NCI-H187 (cell line): Measurements from ENCODE around the gene ANKRD40.
"Not testable (repeated sequence)": the region's sequence is repeated elsewhere in the genome, so short reads cannot be mapped to it uniquely, and the experiment has no call there.

Experiments
- DNase-seq, 2 experiments: peaks; one replicate each; lab custom pipeline; 2025; lab: John Stamatoyannopoulos, UW

Gene ANKRD40, protein sequence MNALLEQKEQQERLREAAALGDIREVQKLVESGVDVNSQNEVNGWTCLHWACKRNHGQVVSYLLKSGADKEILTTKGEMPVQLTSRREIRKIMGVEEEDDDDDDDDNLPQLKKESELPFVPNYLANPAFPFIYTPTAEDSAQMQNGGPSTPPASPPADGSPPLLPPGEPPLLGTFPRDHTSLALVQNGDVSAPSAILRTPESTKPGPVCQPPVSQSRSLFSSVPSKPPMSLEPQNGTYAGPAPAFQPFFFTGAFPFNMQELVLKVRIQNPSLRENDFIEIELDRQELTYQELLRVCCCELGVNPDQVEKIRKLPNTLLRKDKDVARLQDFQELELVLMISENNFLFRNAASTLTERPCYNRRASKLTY

DNA sequence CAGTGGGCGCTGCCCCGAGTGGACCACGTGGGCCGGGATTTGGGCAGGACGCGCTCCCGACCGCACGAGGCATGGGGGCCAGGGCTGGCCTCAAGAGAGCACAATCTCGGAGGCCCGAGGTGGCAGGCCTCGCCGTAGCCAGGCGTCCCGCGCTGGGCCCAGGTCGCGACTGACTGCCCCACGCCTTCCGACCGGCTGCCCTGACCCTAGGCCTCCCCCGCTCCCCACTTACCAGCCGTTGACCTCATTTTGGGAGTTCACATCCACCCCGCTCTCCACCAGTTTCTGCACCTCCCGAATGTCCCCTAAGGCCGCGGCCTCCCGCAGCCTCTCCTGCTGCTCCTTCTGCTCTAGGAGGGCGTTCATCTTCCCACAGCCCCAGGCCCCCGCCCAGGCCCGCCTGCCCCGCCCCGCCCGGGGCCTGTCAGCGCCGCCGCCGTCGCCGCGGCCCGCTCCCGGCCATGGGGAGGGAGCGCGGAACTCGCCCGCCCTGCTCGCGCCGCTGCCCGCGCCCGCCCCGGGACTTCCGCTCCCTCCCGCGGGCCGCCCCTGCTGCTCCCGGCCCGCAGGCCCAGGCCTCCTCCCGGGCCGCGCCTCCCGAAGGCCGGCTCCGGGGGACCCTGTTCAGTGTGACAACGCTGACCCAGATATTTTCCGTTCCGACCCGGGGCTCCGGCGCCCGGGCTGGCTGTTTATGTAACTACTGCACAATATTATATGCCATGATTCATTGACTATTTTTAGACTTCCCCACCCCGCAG lies at the start of gene ANKRD40:
TSS of gene ANKRD40 (minus strand) at position 626 of the 761 bp plus-strand sequence. CDS start at position 366, 260 bp downstream.
- DNase-seq = peak; percentile 63 to 66

DNA sequence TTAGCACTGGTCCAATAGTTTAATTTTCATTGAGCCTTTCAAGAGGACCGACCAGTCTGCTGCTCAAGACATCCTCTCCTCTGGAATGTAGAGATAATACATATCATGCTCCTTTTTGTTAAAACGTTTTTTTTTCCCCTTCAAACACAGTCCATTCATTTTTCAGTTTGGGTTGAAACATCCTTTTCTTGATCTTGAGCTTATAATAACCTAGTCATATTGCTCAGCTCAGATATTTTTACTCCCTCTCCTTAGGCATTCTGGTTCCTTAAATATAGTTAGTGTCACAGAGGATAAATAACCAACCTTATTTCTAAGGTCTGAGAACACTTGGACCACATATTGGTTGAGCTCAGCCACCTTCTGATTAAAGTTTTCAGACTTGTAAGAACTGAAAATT lies 46.8 kb upstream of the ANKRD40 start:
- DNase-seq = no peak

DNA sequence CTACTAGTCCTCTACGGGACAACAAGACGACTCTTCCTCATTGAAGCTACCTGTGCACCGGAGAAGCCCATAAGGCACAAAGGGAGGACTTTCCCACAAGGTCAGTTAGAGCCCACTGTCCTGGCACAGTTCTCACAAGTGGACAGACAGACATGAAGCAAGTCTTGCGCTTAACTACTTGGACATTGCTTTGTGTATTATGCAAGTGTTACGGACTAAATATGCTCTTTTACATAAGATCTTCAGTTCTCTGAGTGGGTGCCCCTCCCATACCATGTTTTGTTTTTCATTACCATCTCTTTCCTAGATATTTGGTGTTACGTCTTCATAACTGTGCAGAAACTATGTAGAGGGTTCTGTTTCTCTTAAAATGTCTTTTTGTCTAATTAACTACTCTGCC lies 41.5 kb upstream of the ANKRD40 start:
- DNase-seq = no peak

DNA sequence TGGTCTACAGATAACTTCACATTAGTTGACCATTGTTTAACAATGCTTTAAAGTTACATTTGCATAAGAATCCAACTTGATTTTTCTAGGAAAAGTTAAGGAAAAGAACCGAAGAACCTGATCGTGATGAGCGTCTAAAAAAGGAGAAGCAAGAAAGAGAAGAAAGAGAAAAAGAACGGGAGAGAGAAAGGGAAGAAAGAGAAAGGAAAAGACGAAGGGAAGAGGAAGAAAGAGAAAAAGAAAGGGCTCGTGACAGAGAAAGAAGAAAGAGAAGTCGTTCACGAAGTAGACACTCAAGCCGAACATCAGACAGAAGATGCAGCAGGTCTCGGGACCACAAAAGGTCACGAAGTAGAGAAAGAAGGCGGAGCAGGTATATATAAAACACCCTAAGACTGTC lies 37.9 kb upstream of the ANKRD40 start:
- DNase-seq = no peak

DNA sequence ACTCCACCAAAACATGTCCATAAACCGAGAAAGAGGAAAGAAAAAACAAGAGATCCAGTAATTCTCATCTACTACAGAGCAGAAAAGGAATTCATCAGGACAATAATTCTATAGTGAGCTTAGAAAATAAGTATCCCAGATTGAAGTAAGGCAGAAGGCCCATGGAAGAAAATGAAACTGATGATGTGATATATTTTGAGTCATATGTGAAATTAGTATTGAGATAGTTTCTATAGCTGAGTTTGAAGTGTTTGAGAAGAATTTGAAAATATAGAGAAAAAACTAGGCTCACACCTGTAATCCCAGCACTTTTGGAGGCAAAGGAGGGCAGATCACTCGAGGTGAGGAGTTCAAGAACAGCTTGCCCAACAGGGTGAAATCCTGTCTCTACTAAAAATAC lies 31.4 kb upstream of the ANKRD40 start:
- DNase-seq = no peak

DNA sequence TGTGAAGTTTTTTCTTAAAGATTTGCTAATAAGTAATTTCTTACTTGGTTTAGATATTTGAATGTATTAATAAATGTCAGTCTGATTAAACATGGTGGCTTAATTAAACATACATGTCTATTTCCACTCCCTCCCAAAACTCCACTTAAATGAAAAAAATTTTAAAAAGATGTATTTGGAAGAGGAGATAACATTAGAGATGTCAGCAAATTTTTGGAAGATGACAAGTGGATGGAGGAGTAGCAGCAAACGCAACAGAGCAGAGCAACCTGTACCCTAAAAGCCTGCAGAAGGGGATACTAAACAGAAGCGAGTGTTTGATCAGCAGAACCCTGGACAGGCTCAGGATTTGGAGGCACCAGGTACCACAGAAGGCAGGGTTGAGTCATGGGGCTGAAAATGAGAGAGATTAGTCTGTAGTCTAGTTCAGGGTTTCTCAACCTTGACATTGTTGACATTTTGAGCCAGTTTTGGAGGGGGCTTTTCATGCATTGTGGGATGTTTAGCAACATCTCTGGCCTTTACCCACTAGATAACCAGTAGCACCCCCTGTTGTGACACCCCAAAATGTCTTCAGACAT lies 29.5 kb upstream of the ANKRD40 start:
- DNase-seq = no peak

DNA sequence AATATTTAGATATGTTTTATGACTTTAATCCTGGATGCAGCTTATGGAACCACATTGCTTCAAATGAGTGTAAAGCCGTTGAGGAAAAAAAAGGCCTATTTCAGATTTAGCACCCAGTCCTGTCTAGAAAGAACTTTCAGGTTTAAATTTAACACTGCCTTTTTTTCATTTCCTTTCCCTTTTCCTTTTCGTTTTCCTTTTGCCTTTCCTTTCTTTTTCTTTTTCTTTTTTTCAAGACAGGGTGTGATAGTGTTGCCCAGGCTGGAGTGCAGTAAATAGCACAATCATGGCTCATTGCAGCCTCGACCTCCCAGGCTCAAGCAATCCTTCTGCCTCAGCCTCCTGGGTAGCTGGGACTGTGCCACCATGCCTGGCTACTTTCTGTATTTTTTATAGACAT lies 27.6 kb upstream of the ANKRD40 start:
- no peak for DNase-seq

DNA sequence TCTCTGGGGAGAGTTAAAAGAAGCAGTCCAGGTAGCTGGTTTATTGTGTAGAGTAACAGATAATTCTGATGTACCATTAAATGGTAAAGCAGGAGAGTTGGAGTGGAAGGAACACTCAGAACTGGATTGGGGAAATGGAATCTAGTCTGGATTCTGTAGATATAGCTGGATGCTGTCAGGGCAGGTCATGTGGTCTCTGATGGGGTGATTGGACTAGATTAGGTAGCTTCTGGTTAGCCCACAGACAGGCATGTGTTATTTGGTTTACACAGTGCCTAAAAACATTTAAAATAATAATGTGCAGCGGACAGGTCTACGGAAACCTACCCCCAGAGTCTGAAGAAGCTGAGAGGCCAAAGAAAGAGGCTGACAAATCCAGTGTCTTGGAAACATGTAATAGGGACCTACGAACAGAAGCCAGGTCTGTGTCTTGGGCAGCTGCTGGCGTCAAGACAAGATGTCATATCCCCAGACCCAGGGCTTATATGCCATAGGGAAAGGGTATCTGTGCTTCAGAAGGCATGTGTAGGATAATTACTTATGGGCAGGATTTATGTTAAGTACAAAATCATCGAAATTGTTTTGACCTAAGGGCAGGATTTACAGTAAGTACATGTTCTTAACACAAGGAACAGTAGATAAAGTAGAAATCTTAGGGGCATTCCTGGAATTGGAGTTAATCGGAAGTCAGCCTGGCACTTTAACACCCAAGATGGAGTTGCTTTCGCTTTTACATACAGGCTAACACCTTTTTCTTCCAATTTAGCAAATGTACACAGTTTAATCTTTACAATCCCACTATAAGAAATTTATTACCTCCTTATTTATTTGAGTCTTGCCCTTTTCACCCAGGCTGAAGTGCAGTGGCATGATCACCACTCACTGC lies 24.1 kb upstream of the ANKRD40 start:
- DNase-seq = no peak

DNA sequence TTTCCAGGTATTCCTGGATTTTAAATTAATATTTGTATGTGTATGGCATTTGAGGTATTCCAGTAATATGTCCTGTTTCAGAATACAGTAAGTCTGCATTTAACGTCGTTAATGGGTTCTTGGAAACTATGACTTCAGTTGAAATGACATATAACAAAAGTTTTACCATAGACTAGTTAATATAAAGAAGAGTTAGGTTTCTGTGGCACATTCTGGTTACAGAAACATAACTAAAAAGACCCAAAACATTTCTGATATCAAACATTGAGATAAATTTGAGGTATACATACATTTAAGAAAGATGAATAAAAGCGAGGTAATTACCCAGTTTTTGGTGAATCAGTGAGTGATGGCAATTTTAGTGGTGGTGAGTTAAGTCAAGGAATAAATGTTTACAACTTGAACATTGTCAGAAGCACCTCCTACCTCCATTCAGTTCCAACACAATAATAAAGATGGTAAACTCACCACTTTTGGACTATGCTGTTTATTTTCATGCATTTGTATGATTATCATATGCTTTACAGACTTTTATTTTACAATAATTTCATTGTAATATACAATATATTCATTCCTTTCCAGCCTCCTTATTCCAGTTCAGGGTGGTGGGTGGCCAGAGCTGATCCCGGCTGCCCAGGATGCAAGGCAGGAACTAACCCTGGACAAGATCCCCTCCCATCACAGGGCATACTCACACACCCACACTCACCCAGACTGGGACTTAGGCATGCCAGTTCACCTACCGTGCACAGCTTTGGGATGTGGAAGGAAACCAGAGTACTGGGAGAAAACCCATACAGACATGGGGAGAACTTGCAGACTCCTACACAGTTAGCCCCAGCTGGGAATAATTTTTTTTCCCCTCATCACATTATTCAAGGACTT lies 21.4 kb upstream of the ANKRD40 start:
- DNase-seq = no peak

DNA sequence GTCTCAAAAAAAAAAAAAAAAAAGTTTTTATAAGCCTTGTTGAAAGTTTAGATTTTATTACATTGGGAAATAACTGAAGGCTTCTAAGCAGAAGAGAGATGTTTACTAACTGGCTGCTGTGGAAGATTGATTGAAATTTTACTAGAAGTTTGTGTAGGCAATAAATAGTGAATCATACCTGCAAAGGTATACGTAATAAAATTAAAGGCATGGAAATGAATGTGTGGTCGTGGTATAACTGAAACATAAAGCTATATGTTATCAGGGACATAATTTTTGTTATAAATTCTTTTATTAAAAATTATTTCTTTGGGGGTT lies 20.4 kb upstream of the ANKRD40 start:
- no peak for DNase-seq

DNA sequence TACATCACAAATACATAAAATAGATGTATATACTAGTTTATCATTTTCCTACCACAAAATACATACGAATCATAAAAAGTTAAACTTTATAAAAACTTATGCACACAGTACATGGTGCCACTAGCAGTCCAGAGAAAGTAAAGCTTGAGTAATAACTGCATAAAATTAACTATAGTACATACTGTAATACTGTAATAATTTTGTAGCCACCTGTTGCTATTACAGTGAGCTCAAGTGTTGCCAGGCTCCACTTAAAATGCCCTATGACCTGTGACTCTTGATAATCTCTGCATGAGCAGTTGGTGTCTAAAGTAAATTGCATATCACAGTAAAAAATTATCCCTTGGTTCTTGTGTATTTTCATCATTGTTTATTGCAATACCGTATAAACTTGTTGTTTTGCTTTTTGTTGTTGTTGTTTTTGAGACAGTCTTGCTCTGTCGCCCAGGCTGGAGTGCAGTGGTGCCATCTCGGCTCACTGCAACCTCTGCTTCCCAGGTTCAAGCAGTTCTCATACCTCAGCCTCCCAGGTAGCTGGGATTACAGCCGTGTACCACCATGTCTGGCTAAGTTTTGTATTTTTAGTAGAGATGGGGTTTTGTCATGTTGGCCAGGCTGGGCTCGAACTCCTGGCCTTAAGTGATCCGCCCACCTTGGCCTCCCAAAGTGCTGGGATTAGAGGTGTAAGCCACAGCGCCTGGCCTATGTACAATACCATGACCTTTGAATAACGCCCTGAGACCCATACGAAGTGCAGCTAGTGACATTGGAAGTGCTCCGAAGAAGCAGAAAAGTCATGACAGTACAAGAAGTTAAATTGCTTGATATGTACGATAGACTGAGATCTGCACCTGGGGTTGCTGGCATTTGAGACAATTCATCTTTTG lies 18.3 kb upstream of the ANKRD40 start:
- DNase-seq = no peak

DNA sequence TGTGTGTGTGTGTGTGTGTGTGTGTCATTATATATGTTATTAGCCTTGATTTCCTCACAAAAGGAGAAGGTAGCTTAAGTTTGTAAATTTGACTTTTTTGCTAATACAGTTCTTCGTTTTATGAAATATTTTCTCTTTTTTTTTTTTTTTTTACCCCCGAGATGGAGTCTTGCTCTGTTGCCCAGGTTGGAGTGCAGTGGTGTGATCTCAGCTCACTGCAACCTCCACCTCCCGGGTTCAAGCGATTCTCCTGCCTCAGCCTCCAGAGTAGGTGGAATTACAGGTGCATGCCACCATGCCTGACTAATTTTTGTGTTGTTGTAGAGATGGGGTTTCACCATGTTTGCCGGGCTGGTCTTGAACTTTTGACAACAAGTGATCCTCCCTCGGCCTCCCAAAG lies 16.9 kb upstream of the ANKRD40 start:
- DNase-seq = not testable (repeated sequence)

DNA sequence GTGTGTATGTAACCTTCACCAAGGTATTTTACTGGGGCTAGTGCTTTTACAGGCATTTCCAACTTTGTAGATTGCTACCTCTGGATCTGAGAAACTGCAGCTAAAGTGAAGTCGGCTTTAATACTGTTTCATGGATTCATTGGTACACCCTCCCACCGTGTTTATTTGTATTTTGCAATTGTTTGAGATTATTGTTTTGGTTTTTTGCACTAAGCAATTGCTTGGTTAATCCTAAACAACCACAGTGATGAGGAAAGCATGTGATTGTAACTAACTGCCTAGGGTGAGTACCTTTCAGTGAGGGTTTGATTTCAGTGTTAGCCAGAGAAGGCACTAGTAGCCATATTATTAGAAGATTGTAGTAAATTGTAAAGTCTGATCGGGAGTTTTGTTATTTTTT lies 15.0 kb upstream of the ANKRD40 start:
- no peak for DNase-seq

DNA sequence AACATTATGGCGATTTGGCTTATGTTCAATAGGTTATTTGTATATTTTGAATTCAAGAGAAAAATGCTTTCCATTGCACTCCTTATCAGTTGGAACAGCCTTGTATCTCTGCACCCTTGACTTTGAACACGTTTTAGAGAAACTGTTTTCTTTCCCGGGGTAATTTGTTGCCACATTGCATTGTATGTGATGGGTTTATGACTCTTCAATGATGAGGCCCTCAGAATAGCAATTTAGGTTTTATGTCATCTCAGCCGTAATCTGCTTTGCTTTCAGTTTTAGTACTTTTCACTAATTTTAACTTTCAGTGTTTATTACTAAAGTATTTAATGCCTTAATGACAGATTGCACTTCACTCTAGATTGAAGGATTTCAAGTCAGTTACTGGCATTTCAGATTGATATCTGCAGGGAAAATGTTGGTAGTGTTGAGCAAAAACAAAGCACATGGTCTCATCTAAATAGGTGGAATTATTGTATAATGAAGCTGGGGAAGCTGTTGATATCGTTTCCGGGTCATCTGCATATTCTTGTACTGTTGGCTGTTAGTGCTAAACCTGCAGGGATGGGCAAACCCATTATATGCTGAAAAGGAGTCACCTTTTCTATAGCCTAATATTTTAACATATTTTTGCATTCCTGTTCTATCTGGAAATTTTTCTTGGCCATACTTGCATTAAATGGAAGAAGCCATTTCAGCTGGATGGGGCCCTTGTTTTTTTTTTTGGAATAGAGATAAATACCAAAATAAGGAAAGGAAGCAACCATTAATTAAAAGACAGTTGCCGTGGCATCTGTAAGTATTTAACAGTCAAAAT lies 13.7 kb upstream of the ANKRD40 start:
- DNase-seq = no peak

DNA sequence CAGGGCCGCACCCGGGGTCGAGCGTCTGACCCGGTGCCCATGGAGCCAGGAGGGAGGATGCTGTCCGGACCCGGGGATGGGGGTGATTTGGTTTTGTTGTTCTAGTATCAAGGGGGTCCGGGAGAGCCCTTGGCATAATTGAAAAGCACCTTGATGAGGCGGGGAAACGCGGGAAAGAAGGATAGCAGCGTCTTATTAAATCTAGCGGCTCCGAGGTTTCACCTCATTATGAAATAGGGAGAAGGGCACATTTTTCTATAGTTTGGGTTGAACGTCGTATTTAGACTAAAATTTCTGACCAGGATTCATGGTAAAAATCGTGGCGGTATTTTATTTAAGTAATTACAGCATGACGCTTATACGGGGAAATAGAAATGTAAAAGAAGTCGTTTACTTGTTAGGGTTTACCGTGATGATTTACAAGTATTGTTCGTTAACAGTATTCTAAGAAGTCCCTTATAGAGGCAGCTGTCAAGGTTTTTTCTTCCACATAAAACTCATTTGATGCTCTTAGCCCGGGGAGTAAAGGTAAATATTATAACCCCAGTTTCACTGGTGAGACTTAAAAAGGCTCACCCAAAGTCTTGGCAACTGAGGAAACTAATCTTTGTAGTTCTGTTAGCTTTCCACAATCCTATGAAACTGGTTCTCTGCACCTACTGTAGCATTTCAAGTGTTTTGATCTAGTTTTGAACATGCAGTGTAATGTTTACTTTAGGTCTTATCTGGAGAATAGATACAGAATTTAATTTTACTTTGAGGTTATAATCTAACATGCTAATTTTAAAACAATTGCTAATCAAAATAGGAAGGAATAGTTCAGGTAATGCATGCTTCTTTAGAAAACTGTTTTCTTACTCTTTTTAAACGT lies 12.4 kb upstream of the ANKRD40 start:
- DNase-seq = no peak

DNA sequence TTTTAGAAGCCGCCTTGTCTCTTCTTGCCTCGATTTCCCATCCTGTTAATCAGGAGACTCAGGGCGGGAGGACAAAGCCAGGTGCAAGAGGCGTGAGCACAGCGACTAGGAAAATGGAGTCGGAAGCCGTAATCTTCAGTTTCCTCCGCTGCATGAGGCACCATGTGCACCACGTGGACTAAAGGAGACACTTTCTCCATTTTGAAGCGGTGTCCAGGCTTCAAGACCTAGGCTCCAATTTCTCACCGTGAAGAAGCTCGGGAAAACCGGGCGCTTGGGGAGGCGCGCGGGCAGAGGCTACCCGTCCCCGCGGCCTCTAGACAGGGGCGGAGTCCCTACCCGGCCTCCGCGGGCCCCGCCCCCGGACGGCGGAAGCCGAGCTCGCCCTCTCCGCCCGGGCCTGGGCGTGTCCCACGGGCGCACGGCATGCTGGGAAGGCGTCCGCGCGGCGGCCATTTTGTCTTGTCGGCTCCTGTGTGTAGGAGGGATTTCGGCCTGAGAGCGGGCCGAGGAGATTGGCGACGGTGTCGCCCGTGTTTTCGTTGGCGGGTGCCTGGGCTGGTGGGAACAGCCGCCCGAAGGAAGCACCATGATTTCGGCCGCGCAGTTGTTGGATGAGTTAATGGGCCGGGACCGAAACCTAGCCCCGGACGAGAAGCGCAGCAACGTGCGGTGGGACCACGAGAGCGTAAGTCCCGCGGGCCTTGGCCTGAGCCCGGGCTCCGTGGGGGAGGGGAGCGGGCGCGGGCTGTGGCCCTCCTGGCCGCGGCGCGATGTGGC lies 11.6 kb upstream of the ANKRD40 start, which contains the start of gene LUC7L3:
TSS of gene LUC7L3 (plus strand) at position 460 of the 780 bp plus-strand sequence. CDS start at position 590, 130 bp downstream.
- peak; percentile 92 for DNase-seq

DNA sequence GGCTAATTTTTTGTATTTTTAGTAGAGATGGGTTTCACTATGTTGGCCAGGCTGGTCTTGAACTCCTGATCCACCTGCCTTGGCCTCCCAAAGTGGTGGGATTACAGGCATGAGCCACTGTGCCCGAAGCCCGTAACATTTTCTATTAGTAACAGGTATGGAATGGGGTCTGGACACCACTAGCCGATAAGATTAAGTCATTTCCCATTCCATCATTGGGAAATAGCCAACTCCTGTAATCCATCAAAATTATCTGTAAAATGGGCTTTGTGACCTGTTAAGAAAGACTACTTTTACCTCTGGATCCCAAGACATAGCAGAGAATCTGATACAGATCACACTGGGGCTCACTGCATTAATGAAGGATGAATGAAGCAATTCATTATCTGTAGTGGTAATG lies 7.8 kb upstream of the ANKRD40 start:
- no peak for DNase-seq
